A549 (cell line): ENCODE measurements around the gene RBP3. TPM values are rescaled to one million over a fixed set of nuclear protein-coding genes. Genes with fewer than 3 reads are reported as not detected.

Source experiments
- ATAC-seq, 2 experiments: fragments of 200-7000 bp in 1 of 2; fragments of >200 bp in 1 of 2; cut with Nextera tagmentation in 1 of 2; cut with Tn5 transposase in 1 of 2; 3 replicates each; pipeline versions ENCODE4 v1.8.0 to v1.9.1; 2018 to 2020; ENCODE audit warnings: mild to moderate bottlenecking in 1 of 2, moderate library complexity in 1 of 2
- CTCF ChIA-PET: fragments of 300-600 bp; sonication (Branson Sonifier 250); formaldehyde crosslinking; extraction: SDS; loops from one replicate; lab custom pipeline; 2021; ENCODE audit warnings: antibody characterized with exemption, inconsistent platforms; lab: Yijun Ruan, JAX
- POLR2A ChIA-PET: fragments of 350-600 bp; formaldehyde crosslinking; extraction: SDS; loops from one replicate; lab custom pipeline; 2021; ENCODE audit warnings: antibody characterized with exemption, inconsistent platforms; lab: Yijun Ruan, JAX
- DNase-seq, 2 experiments: peaks; one replicate each; pipeline versions ENCODE4 v3.0.0 to v3.0.0-alpha.2; 2011 to 2016; ENCODE audit warnings: low read depth in 1 of 2, low spot score in 1 of 2
- FAIRE-seq: peaks from 2 replicates; lab custom pipeline; 2011; peaks lifted over from hg19 to GRCh38; lab: Jason Lieb, UNC
- H3K27ac ChIP-seq, 2 experiments: fragments of >200 bp; sonication (Bioruptor Twin); formaldehyde crosslinking; 3 replicates each; pipeline ENCODE4 v1.5.1; 2016 to 2017
- H3K4me1 ChIP-seq: fragments of >200 bp; sonication (Bioruptor Twin); formaldehyde crosslinking; 3 replicates; pipeline ENCODE4 v1.6.1; 2016
- H3K4me2 ChIP-seq: fragments of >200 bp; sonication (Bioruptor Twin); formaldehyde crosslinking; 3 replicates; pipeline ENCODE4 v1.6.1; 2016
- H3K4me3 ChIP-seq: fragments of >200 bp; sonication (Bioruptor Twin); formaldehyde crosslinking; 3 replicates; pipeline ENCODE4 v1.5.1; 2016
- H3K9me3 ChIP-seq: fragments of >200 bp; sonication (Bioruptor Twin); formaldehyde crosslinking; 3 replicates; pipeline ENCODE4 v1.6.1; 2016
- ATOH8 ChIP-seq: fragments of 250-450 bp; sonication (Bioruptor Pico); IDR thresholded peaks from 2 replicates; pipeline ENCODE4 v1.5.0; 2020; ENCODE audit warnings: low read depth, mild to moderate bottlenecking, moderate library complexity
- CBX8 ChIP-seq: fragments of 200-600 bp; sonication (generic); IDR thresholded peaks from 2 replicates; pipeline ENCODE4 v1.6.1; 2016
- CTCF ChIP-seq: fragments of >200 bp; sonication (Bioruptor Twin); formaldehyde crosslinking; IDR thresholded peaks from 3 replicates; pipeline ENCODE4 v1.5.1; 2016
- E2F6 ChIP-seq: IDR thresholded peaks from 2 replicates; pipeline ENCODE4 v1.6.1; 2012; ENCODE audit warnings: low read depth, borderline replicate concordance
- EHF ChIP-seq: fragments of 250-450 bp; sonication (Bioruptor Pico); IDR thresholded peaks from 2 replicates; pipeline ENCODE4 v1.5.0; 2020; ENCODE audit warnings: mild to moderate bottlenecking
- GATA3 ChIP-seq: IDR thresholded peaks from 2 replicates; pipeline ENCODE4 v1.6.1; 2012; ENCODE audit warnings: borderline replicate concordance
- HOXB5 ChIP-seq: fragments of 250-450 bp; sonication (Bioruptor Pico); IDR thresholded peaks from 2 replicates; pipeline ENCODE4 v1.5.0; 2020; ENCODE audit warnings: mild to moderate bottlenecking, moderate library complexity
- KDM1A ChIP-seq: fragments of 200-600 bp; sonication (generic); IDR thresholded peaks from 2 replicates; pipeline ENCODE4 v1.6.1; 2016; ENCODE audit warnings: low read depth, mild to moderate bottlenecking
- KDM5A ChIP-seq: fragments of 200-600 bp; sonication (generic); IDR thresholded peaks from 2 replicates; pipeline ENCODE4 v1.6.1; 2016; ENCODE audit warnings: antibody characterized with exemption, mild to moderate bottlenecking
- MAX ChIP-seq: IDR thresholded peaks from 2 replicates; pipeline ENCODE4 v1.6.1; 2012
- MAZ ChIP-seq: fragments of 150-350 bp; IDR thresholded peaks from 2 replicates; pipeline ENCODE4 v1.6.1; 2014; ENCODE audit warnings: antibody characterized with exemption, low read depth, low read length, borderline replicate concordance
- PHF8 ChIP-seq: fragments of 200-600 bp; sonication (generic); IDR thresholded peaks from 2 replicates; pipeline ENCODE4 v1.6.1; 2016; ENCODE audit warnings: low read depth, mild to moderate bottlenecking, antibody characterized with exemption, moderate library complexity, borderline replicate concordance
- RAD21 ChIP-seq, 2 experiments: fragments of >200 bp in 1 of 2; sonication (Bioruptor Twin) in 1 of 2; formaldehyde crosslinking in 1 of 2; IDR thresholded peaks in 1 of 2; conservative IDR thresholded peaks in 1 of 2; 2 replicates in 1 of 2; 3 replicates in 1 of 2; pipeline ENCODE4 v1.6.1; 2012 to 2018; ENCODE audit warnings: inconsistent platforms in 1 of 2
- RARB ChIP-seq: fragments of 250-450 bp; sonication (Bioruptor Pico); IDR thresholded peaks from 2 replicates; pipeline ENCODE4 v1.8.0; 2021; ENCODE audit warnings: mild to moderate bottlenecking, moderate library complexity
- RFX5 ChIP-seq: fragments of 450-650 bp; IDR thresholded peaks from 2 replicates; pipeline ENCODE4 v1.7.1; 2014; ENCODE audit warnings: antibody characterized with exemption, mild to moderate bottlenecking, moderate library complexity
- TP53 ChIP-seq: fragments of 250-450 bp; sonication (Bioruptor Pico); IDR thresholded peaks from 2 replicates; pipeline ENCODE4 v1.5.0; 2021; ENCODE audit warnings: mild to moderate bottlenecking, moderate library complexity
- ZFP36 ChIP-seq: fragments of 450-650 bp; IDR thresholded peaks from 2 replicates; pipeline ENCODE4 v1.6.1; 2014; ENCODE audit warnings: borderline replicate concordance; ENCODE audit not compliant: partially characterized antibody
- WGBS: methylation state at CpG from one replicate; pipeline ENCODE4 v1.1.6; 2017; ENCODE audit errors: missing lambda C conversion rate; 5-methylcytosine and 5-hydroxymethylcytosine counted together
- polyA plus RNA-seq, 4 experiments: library from polyadenylated mRNA; depleted of rRNA in 3 of 4; stranded (reverse); fragments of >200 nt; fragmentation: RNase III in 1 of 4; extraction: RNeasy Plus Mini Kit Qiagen cat#74134 plus additional on column Dnase treatment in 1 of 4; gene quantifications; 2 replicates in 3 of 4; 3 replicates in 1 of 4; pipeline ENCODE4 v1.2.3, GENCODE V29; 2011 to 2017
- TF ChIP-seq, protein P1 (sequence below): fragments of >200 bp; sonication (Bioruptor Twin); formaldehyde crosslinking; IDR thresholded peaks from 3 replicates; pipeline ENCODE4 v1.6.1; 2016

RBP3 gene
- polyA plus RNA-seq, 2 of the 4 experiments (the other 2 are of a cell fraction), result not detected

GRCh38 chr10:47318706-47319105, 29.5 kb upstream of the RBP3 start (continued):
- no peak for TF ChIP-seq RFX5
- no peak for TF ChIP-seq E2F6

- Histone ChIP-seq H3K27ac (no peak overlapping the region), H3K9me3 (no peaks in the 10 kb centered on the region), H3K4me2 (no peak overlapping the region), H3K4me1 (no peaks in the 10 kb centered on the region), H3K4me3 (no peak overlapping the region)
- ChIA-PET CTCF (interaction anchor here (1.6 to 8.3 kb wide), 2 partner anchors 7 to 296 kb away, joined by 3 to 68 read pairs; no protein-coding TSS in a partner anchor), POLR2A (no interaction called here)
- no peak for ATAC-seq
- FAIRE-seq, result no peak
- 60% methylated on average over 7 of the region's 8 CpGs for WGBS
- TF ChIP-seq TP53 (CRISPR knock-in tag) (no peak), MAX (no peak), RARB (CRISPR knock-in tag) (no peak), CBX8 (no peak), KDM1A (no peak), GATA3 (no peak), HOXB5 (CRISPR knock-in tag) (no peak)
- no peak for DNase-seq
These were observed 28.4 kb upstream of the RBP3 start for GRCh38 chr10:47319784-47320183.

DNA sequence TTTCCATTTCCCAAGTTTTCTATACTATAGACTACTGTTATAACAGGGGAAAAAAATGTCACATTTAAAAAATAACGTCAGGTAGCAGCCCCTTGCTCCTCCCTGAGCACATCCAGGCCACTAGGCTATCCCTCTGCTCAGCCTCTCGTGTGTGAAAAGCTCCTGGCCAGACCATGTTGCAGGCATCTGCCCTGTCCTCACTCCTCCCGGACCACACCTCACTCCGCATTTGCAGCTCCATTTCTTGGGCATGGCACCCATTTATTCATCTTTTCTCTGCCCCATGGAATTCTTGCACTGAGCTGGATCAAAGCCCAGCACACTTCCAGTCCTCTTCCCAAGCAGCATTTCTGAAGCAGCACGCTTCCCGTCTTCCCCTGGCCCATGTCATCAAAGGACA, 27.4 kb upstream of the RBP3 start:
- ATAC-seq, result no peak

More for the DNA sequence above, 27.4 kb upstream of the RBP3 start:
- FAIRE-seq (no peak), DNase-seq (no peak)
- no peak for TF ChIP-seq MAZ
- TF ChIP-seq EHF (CRISPR knock-in tag), result no peak
- TF ChIP-seq, protein P1, sequence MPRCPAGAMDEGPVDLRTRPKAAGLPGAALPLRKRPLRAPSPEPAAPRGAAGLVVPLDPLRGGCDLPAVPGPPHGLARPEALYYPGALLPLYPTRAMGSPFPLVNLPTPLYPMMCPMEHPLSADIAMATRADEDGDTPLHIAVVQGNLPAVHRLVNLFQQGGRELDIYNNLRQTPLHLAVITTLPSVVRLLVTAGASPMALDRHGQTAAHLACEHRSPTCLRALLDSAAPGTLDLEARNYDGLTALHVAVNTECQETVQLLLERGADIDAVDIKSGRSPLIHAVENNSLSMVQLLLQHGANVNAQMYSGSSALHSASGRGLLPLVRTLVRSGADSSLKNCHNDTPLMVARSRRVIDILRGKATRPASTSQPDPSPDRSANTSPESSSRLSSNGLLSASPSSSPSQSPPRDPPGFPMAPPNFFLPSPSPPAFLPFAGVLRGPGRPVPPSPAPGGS, result no peak
- no peak for TF ChIP-seq KDM5A
- TF ChIP-seq RAD21 (conservative IDR thresholded peaks at IDR 0.05 in 1 of 2, IDR thresholded peaks at IDR 0.05 in 1 of 2), result no peak
- TF ChIP-seq CTCF, result no peak
- TF ChIP-seq PHF8, result no peak
- TF ChIP-seq ATOH8 (CRISPR knock-in tag), result no peak
- TF ChIP-seq ZFP36, result no peak
- H3K4me1 ChIP-seq, result no peaks in the 10 kb centered on the region
- ChIA-PET CTCF (interaction anchor here (1.2 to 8.3 kb wide), 4 partner anchors 8 to 329 kb away, joined by 3 to 68 read pairs (median 4); no protein-coding TSS in a partner anchor), POLR2A (no interaction called here)
- no peak overlapping the region for H3K4me3 ChIP-seq
- no peaks in the 10 kb centered on the region for H3K9me3 ChIP-seq
- H3K4me2 ChIP-seq, result no peak overlapping the region
- 36% methylated on average over 6 of the region's 6 CpGs for WGBS
- no peak overlapping the region for H3K27ac ChIP-seq
